Endothelial cell of umbilical vein (primary cell): ENCODE data around the gene ARHGEF39. TPM values are rescaled to one million over a fixed set of nuclear protein-coding genes. Genes with fewer than 3 reads are reported as not detected.

Source experiments
- BruUV-seq: library from RNA; stranded (reverse); fragments of 400-500 nt; replicated peaks from 2 replicates; lab custom pipeline; 2021; lab: Mats Ljungman, UMichigan
- CTCF ChIA-PET: fragments of 300-600, 350-600 bp; sonication (Branson Sonifier 250); formaldehyde crosslinking; loops from one replicate; lab custom pipeline; 2021; ENCODE audit warnings: antibody characterized with exemption, inconsistent platforms; lab: Charles Lee
- POLR2A ChIA-PET: fragments of 300-600, 350-600 bp; sonication (Branson Sonifier 250); formaldehyde crosslinking; loops from one replicate; lab custom pipeline; 2021; ENCODE audit warnings: antibody characterized with exemption, inconsistent platforms; lab: Charles Lee
- DNase-seq: peaks from one replicate; pipeline ENCODE4 v3.0.0-alpha.2; 2011; ENCODE audit warnings: low read depth, low spot score
- FAIRE-seq: peaks from 2 replicates; lab custom pipeline; 2011; peaks lifted over from hg19 to GRCh38; lab: Jason Lieb, UNC
- H2AFZ ChIP-seq: 2 replicates; pipeline ENCODE4 v1.6.0; 2012; ENCODE audit warnings: low read depth, low read length, control low read depth, inconsistent platforms
- H3K27ac ChIP-seq: 2 replicates; pipeline ENCODE4 v1.5.1; 2011; ENCODE audit warnings: low read depth, mild to moderate bottlenecking, control low read depth, low read length, moderate library complexity; ENCODE audit not compliant: insufficient read depth
- H3K27me3 ChIP-seq, 2 experiments: 2 replicates each; pipeline versions ENCODE4 v1.6.0 to v1.6.1; 2011; ENCODE audit warnings: low read length in 2 of 2, mixed read lengths in 1 of 2; ENCODE audit not compliant: control insufficient read depth in 2 of 2, insufficient read depth in 2 of 2
- H3K36me3 ChIP-seq, 2 experiments: 2 replicates in 1 of 2; 3 replicates in 1 of 2; pipeline ENCODE4 v1.5.1; 2011; ENCODE audit warnings: low read length in 2 of 2, mild to moderate bottlenecking in 1 of 2, moderate library complexity in 1 of 2; ENCODE audit not compliant: control insufficient read depth in 2 of 2, insufficient read depth in 2 of 2; ENCODE audit errors: extremely low read depth in 1 of 2
- H3K4me1 ChIP-seq: 3 replicates; pipeline ENCODE4 v1.5.1; 2011; ENCODE audit warnings: mild to moderate bottlenecking, low read length; ENCODE audit not compliant: control insufficient read depth, insufficient read depth; ENCODE audit errors: extremely low read depth
- H3K4me2 ChIP-seq: 2 replicates; pipeline ENCODE4 v1.6.1; 2011; ENCODE audit warnings: low read length, control low read depth, mixed read lengths; ENCODE audit not compliant: insufficient read depth
- H3K4me3 ChIP-seq, 3 experiments: fragments of 200-600 bp in 1 of 3; sonication (generic), shearing (Covaris generic) in 1 of 3; replicated peaks in 1 of 3; 2 replicates each; pipeline ENCODE4 v1.5.1; 2011 to 2016; ENCODE audit warnings: control low read depth in 3 of 3, low read length in 3 of 3, mild to moderate bottlenecking in 2 of 3, inconsistent platforms in 1 of 3, low read depth in 1 of 3, moderate library complexity in 1 of 3; ENCODE audit not compliant: insufficient read depth in 1 of 3
- H3K79me2 ChIP-seq: 2 replicates; pipeline ENCODE4 v1.6.0; 2012; ENCODE audit warnings: low read length, inconsistent platforms; ENCODE audit not compliant: control insufficient read depth, insufficient read depth
- H3K9ac ChIP-seq: replicated peaks from 2 replicates; pipeline ENCODE3; 2011; ENCODE audit warnings: low read length, control low read depth; ENCODE audit not compliant: insufficient read depth; ENCODE audit errors: extremely low read depth
- H3K9me1 ChIP-seq: replicated peaks from 3 replicates; pipeline ENCODE4 v1.6.0; 2011; ENCODE audit warnings: mild to moderate bottlenecking, low read length; ENCODE audit not compliant: control insufficient read depth, insufficient read depth; ENCODE audit errors: extremely low read depth
- H3K9me3 ChIP-seq: replicated peaks from 2 replicates; pipeline ENCODE4 v1.5.1; 2012; ENCODE audit warnings: low read length, inconsistent platforms; ENCODE audit not compliant: control insufficient read depth, insufficient read depth
- H4K20me1 ChIP-seq: replicated peaks from 2 replicates; pipeline ENCODE3; 2011; ENCODE audit warnings: mild to moderate bottlenecking, low read length; ENCODE audit not compliant: control insufficient read depth, insufficient read depth; ENCODE audit errors: extremely low read depth
- CTCF ChIP-seq, 2 donors: IDR thresholded peaks; 1 replicate in 1 of 2; 2 replicates in 1 of 2; pipeline ENCODE4 v1.5.1; 2011; ENCODE audit warnings: low read length in 2 of 2, mild to moderate bottlenecking in 2 of 2, moderate library complexity in 2 of 2, control low read depth in 1 of 2, inconsistent platforms in 1 of 2, low read depth in 1 of 2; ENCODE audit not compliant: insufficient read depth in 1 of 2; ENCODE audit errors: extremely low read depth in 1 of 2
- EZH2 ChIP-seq: IDR thresholded peaks from 2 replicates; pipeline ENCODE4 v1.6.1; 2012; ENCODE audit warnings: borderline replicate concordance, low read depth, mild to moderate bottlenecking, moderate library complexity, low read length, inconsistent platforms; ENCODE audit not compliant: severe bottlenecking
- FOS ChIP-seq: IDR thresholded peaks from 2 replicates; pipeline ENCODE4 v1.6.1; 2011; ENCODE audit warnings: mild to moderate bottlenecking, low read length, moderate library complexity, borderline replicate concordance; ENCODE audit not compliant: insufficient read depth
- GATA2 ChIP-seq: IDR thresholded peaks from 2 replicates; pipeline ENCODE4 v1.7.0; 2011; ENCODE audit warnings: low read depth, mild to moderate bottlenecking, moderate library complexity, mixed read lengths, low read length; ENCODE audit not compliant: insufficient read length, insufficient read depth
- JUN ChIP-seq: IDR thresholded peaks from 2 replicates; pipeline ENCODE4 v1.6.1; 2011; ENCODE audit warnings: borderline replicate concordance, low read depth; ENCODE audit not compliant: insufficient read length, insufficient read depth
- MAX ChIP-seq: IDR thresholded peaks from 2 replicates; pipeline ENCODE4 v1.6.1; 2011; ENCODE audit not compliant: insufficient read depth, insufficient read length
- MYC ChIP-seq: IDR thresholded peaks from one replicate; pipeline ENCODE4 v1.6.1; 2011; ENCODE audit warnings: mild to moderate bottlenecking, low read depth, low read length
- POLR2A ChIP-seq: IDR thresholded peaks from 2 replicates; pipeline ENCODE4 v1.6.1; 2012; ENCODE audit warnings: low read depth, mild to moderate bottlenecking, control low read depth, low read length
- POLR2AphosphoS5 ChIP-seq: IDR thresholded peaks from 2 replicates; pipeline ENCODE4 v1.6.1; 2012; ENCODE audit warnings: low read depth, mild to moderate bottlenecking, control low read depth, low read length, moderate library complexity; ENCODE audit not compliant: insufficient read depth
- dilution Hi-C: fragments of 300-500 bp; cut with MboI; formaldehyde crosslinking; loops from one replicate; pipeline ENCODE4 v1.15.0; 2019; ENCODE audit warnings: low sequenced_read_pairs; ENCODE audit not compliant: extremely low pct_ligation_motif_present
- intact Hi-C: fragments of 100-400 bp; cut with micrococcal nuclease; formaldehyde crosslinking; loops from one replicate; pipeline ENCODE4 v1.10.0; 2022
- polyA plus RNA-seq, 4 experiments: library from polyadenylated mRNA; depleted of rRNA in 3 of 4; stranded (reverse) in 3 of 4; unstranded in 1 of 4; fragments of >200 nt; gene quantifications; 2 replicates each; pipeline versions ENCODE4 v1.2.1 to v1.2.3, GENCODE V29; 2011 to 2012; ENCODE audit warnings: missing spikeins in 1 of 4
- total RNA-seq: library from RNA; stranded (reverse); gene quantifications from 2 replicates; pipeline ENCODE4 v1.2.3, GENCODE V29; 2021

ARHGEF39 gene
- total and polyA plus RNA-seq, 2 donors (not counting 3 experiments of a cell fraction or from before 2014, with no cell fraction given) = 4.7 to 6.5 TPM

- H3K79me2 ChIP-seq = no peaks in the 10 kb centered on the region
- no peak overlapping the region for H3K4me2 ChIP-seq
- H3K9ac ChIP-seq = no peak overlapping the region
- H3K9me3 ChIP-seq = no peaks in the 10 kb centered on the region
- dilution Hi-C loops = no loop called here
- H4K20me1 ChIP-seq = no peaks in the 10 kb centered on the region
- no peaks in the 10 kb centered on the region for H3K9me1 ChIP-seq
- BruUV-seq = no TSS peak
- TF ChIP-seq MYC (no peak), GATA2 (no peak), POLR2A (no peak), MAX (no peak), CTCF (IDR thresholded peaks at IDR 0.05; ENCODE audit: extremely low read depth in 1 of 2, insufficient read depth in 1 of 2, low read depth in 1 of 2, low read length in 2 of 2) (no peak), POLR2AphosphoS5 (no peak), FOS (no peak), JUN (no peak), EZH2 (no peak)
- H3K27ac ChIP-seq = no peak overlapping the region
- H3K27me3 ChIP-seq = no peaks in the 10 kb centered on the region
- H3K4me3 ChIP-seq = no peak overlapping the region
- H3K4me1 ChIP-seq = no peaks in the 10 kb centered on the region
- CTCF ChIA-PET = no interaction called here
- intact Hi-C loops = no loop called here
- no peak for DNase-seq
- no peak overlapping the region for H2AFZ ChIP-seq
- FAIRE-seq = no peak
- H3K36me3 ChIP-seq = peaks cover 66 to 95% of the 10 kb centered on the region in 2 experiments
- POLR2A ChIA-PET = no interaction called here
Measured at GRCh38 chr9:35702696-35703095, 37.7 kb upstream of the ARHGEF39 start.
